SU-DHL-6 (cell line): ENCODE data around the gene CCSER2.

Experiments used
- H2AFZ ChIP-seq: fragments of 200-600 bp; sonication (generic); 2 replicates; pipeline ENCODE4 v1.6.1; 2014; ENCODE audit warnings: low read depth, mild to moderate bottlenecking, moderate library complexity, mixed read lengths, antibody characterized with exemption, low read length; ENCODE audit not compliant: severe bottlenecking
- H3F3A ChIP-seq: fragments of 200-600 bp; shearing (Covaris generic); 2 replicates; pipeline ENCODE4 v1.6.0; 2016; ENCODE audit warnings: antibody characterized with exemption, mild to moderate bottlenecking; ENCODE audit not compliant: insufficient read depth
- H3K27ac ChIP-seq: fragments of 200-600 bp; sonication (generic); 2 replicates; pipeline ENCODE4 v1.5.1; 2016; ENCODE audit warnings: low read depth, mild to moderate bottlenecking, low read length, moderate library complexity, mixed read lengths
- H3K27me3 ChIP-seq: fragments of 200-600 bp; sonication (generic), shearing (Covaris generic); 2 replicates; pipeline ENCODE4 v1.6.0; 2014; ENCODE audit warnings: mild to moderate bottlenecking, low read length
- H3K36me3 ChIP-seq: fragments of 200-600 bp; sonication (generic); 2 replicates; pipeline ENCODE4 v1.6.1; 2014; ENCODE audit warnings: mild to moderate bottlenecking, low read length, mixed read lengths
- H3K4me2 ChIP-seq: fragments of 300-600, 200-600 bp; shearing (Covaris generic), sonication (generic); 2 replicates; pipeline ENCODE4 v1.6.0; 2014; ENCODE audit warnings: low read length, low read depth, mild to moderate bottlenecking; ENCODE audit not compliant: poor library complexity, severe bottlenecking
- H3K4me3 ChIP-seq: fragments of 200-600 bp; sonication (generic); 2 replicates; pipeline ENCODE4 v1.5.1; 2014; ENCODE audit warnings: antibody characterized with exemption, low read length, mild to moderate bottlenecking, mixed read lengths; ENCODE audit not compliant: insufficient read depth, poor library complexity, severe bottlenecking
- H3K79me2 ChIP-seq: fragments of 200-600 bp; sonication (generic); 2 replicates; pipeline ENCODE4 v1.6.1; 2014; ENCODE audit warnings: mild to moderate bottlenecking, low read length, moderate library complexity; ENCODE audit not compliant: insufficient read depth
- H3K9ac ChIP-seq: fragments of 200-600 bp; sonication (generic); 2 replicates; pipeline ENCODE4 v1.7.0; 2014; ENCODE audit warnings: mild to moderate bottlenecking, low read length
- H3K9me2 ChIP-seq: fragments of 200-600 bp; sonication (generic); replicated peaks from 2 replicates; pipeline ENCODE4 v1.6.1; 2014; ENCODE audit warnings: low read length; ENCODE audit not compliant: insufficient read depth
- H3K9me3 ChIP-seq: fragments of 200-600 bp; sonication (generic); 2 replicates; pipeline ENCODE4 v1.6.1; 2014; ENCODE audit warnings: low read length, mixed read lengths; ENCODE audit not compliant: insufficient read depth
- H4K20me1 ChIP-seq: fragments of 200-600 bp; sonication (generic); 2 replicates; pipeline ENCODE4 v1.6.1; 2014; ENCODE audit warnings: low read depth, mild to moderate bottlenecking, antibody characterized with exemption, low read length, moderate library complexity, mixed read lengths
- CTCF ChIP-seq: fragments of 200-600 bp; sonication (generic); IDR thresholded peaks from one replicate; pipeline ENCODE4 v1.5.1; 2017; ENCODE audit warnings: antibody characterized with exemption, mild to moderate bottlenecking, low read length, moderate library complexity; ENCODE audit not compliant: insufficient read depth, poor library complexity, severe bottlenecking
- EZH2phosphoT487 ChIP-seq: fragments of 200-600 bp; sonication (generic), shearing (Covaris generic); conservative IDR thresholded peaks from 2 replicates; pipeline ENCODE4 v1.6.1; 2018; ENCODE audit warnings: mild to moderate bottlenecking, antibody characterized with exemption, low read length, moderate library complexity, mixed read lengths

CCSER2 gene

GRCh38 chr10:84530724-84531325 lies 202.4 kb downstream of the CCSER2 start:
- Histone ChIP-seq H3K9ac (no peak overlapping the region), H3K36me3 (no peaks in the 10 kb centered on the region), H3K27me3 (no peaks in the 10 kb centered on the region)

GRCh38 chr10:84531396-84531795 lies 203.0 kb downstream of the CCSER2 start:
- Histone ChIP-seq H3K9ac (no peak overlapping the region), H3K27ac (no peak overlapping the region), H3K4me3 (no peak overlapping the region), H3K79me2 (no peaks in the 10 kb centered on the region), H3F3A (no peaks in the 10 kb centered on the region), H4K20me1 (no peaks in the 10 kb centered on the region), H3K36me3 (no peaks in the 10 kb centered on the region), H2AFZ (no peak overlapping the region), H3K4me2 (no peak overlapping the region), H3K27me3 (no peaks in the 10 kb centered on the region), H3K9me2 (no peaks in the 10 kb centered on the region), H3K9me3 (no peaks in the 10 kb centered on the region)
- TF ChIP-seq CTCF (no peak), EZH2phosphoT487 (no peak)

More at GRCh38 chr10:84530724-84531325, 202.4 kb downstream of the CCSER2 start:
- Histone ChIP-seq H3K9me3 (no peaks in the 10 kb centered on the region), H3K9me2 (no peaks in the 10 kb centered on the region), H4K20me1 (no peaks in the 10 kb centered on the region), H3K4me3 (no peak overlapping the region), H3K4me2 (no peak overlapping the region), H3K79me2 (no peaks in the 10 kb centered on the region), H3K27ac (no peak overlapping the region), H3F3A (no peaks in the 10 kb centered on the region), H2AFZ (no peak overlapping the region)
- TF ChIP-seq CTCF = no peak
- no peak for TF ChIP-seq EZH2phosphoT487

GRCh38 chr10:84534168-84534567 lies 205.8 kb downstream of the CCSER2 start:
- Histone ChIP-seq H3K79me2 (no peaks in the 10 kb centered on the region), H3K4me3 (no peak overlapping the region), H3K9ac (no peak overlapping the region), H3K9me3 (no peaks in the 10 kb centered on the region), H3K4me2 (no peak overlapping the region), H2AFZ (no peak overlapping the region), H3K27ac (no peak overlapping the region), H4K20me1 (no peaks in the 10 kb centered on the region), H3K9me2 (no peaks in the 10 kb centered on the region), H3F3A (no peaks in the 10 kb centered on the region), H3K36me3 (no peaks in the 10 kb centered on the region), H3K27me3 (no peaks in the 10 kb centered on the region)
- no peak for TF ChIP-seq EZH2phosphoT487
- no peak for TF ChIP-seq CTCF
